ENCODE results near the gene CKAP2. TPM values are rescaled to one million over a fixed set of nuclear protein-coding genes. Genes with fewer than 3 reads are reported as not detected.
"Not testable (repeated sequence)": the region's sequence is repeated elsewhere in the genome, so short reads cannot be mapped to it uniquely, and the experiment has no call there.

Gene CKAP2
- total RNA-seq, 1 donor from 2014 or later: 8.2 TPM

- H3K9me3 ChIP-seq; H3K27ac ChIP-seq; ATAC-seq; intact Hi-C loops (cut with DNase I); DNase-seq; H3K4me1 ChIP-seq; H3K36me3 ChIP-seq; H3K4me3 ChIP-seq; H3K27me3 ChIP-seq: not testable (repeated sequence)
These were observed 35.7 kb downstream of the CKAP2 start for GRCh38 chr13:52491015-52491414.

- H3K27ac ChIP-seq; H3K9me3 ChIP-seq; ATAC-seq; H3K36me3 ChIP-seq; DNase-seq; H3K4me3 ChIP-seq; H3K4me1 ChIP-seq; H3K27me3 ChIP-seq; intact Hi-C loops (cut with DNase I): not testable (repeated sequence)
These were observed 39.0 kb downstream of the CKAP2 start for GRCh38 chr13:52494241-52494640.

- intact Hi-C loops (cut with DNase I); DNase-seq; H3K9me3 ChIP-seq; H3K4me1 ChIP-seq; ATAC-seq; H3K4me3 ChIP-seq; H3K27me3 ChIP-seq; H3K36me3 ChIP-seq; H3K27ac ChIP-seq: not testable (repeated sequence)
These were observed 42.7 kb downstream of the CKAP2 start for GRCh38 chr13:52497979-52498378.

GRCh38 chr13:52502277-52502676 is 47.0 kb downstream of the CKAP2 start:
- H3K27me3 ChIP-seq; H3K4me1 ChIP-seq; H3K9me3 ChIP-seq; DNase-seq; H3K4me3 ChIP-seq; H3K27ac ChIP-seq; H3K36me3 ChIP-seq; ATAC-seq; intact Hi-C loops (cut with DNase I): not testable (repeated sequence)

GRCh38 chr13:52505843-52506242 is 50.6 kb downstream of the CKAP2 start:
- intact Hi-C loops (cut with DNase I); ATAC-seq; H3K4me1 ChIP-seq: not testable (repeated sequence)

GRCh38 chr13:52509532-52509931 is 54.3 kb downstream of the CKAP2 start:
- H3K4me1 ChIP-seq; H3K36me3 ChIP-seq; intact Hi-C loops (cut with DNase I); H3K4me3 ChIP-seq; H3K27me3 ChIP-seq; DNase-seq; ATAC-seq; H3K27ac ChIP-seq; H3K9me3 ChIP-seq: not testable (repeated sequence)

More at GRCh38 chr13:52505843-52506242, 50.6 kb downstream of the CKAP2 start:
- not testable (repeated sequence) for DNase-seq, H3K36me3 ChIP-seq, H3K4me3 ChIP-seq, H3K9me3 ChIP-seq, H3K27ac ChIP-seq, H3K27me3 ChIP-seq

GRCh38 chr13:52510221-52510797 is 55.0 kb downstream of the CKAP2 start:
- H3K4me3 ChIP-seq; H3K36me3 ChIP-seq; ATAC-seq; H3K9me3 ChIP-seq; H3K4me1 ChIP-seq; H3K27ac ChIP-seq; intact Hi-C loops (cut with DNase I); H3K27me3 ChIP-seq; DNase-seq: not testable (repeated sequence)

GRCh38 chr13:52511598-52511997 is 56.3 kb downstream of the CKAP2 start:
- ATAC-seq; H3K36me3 ChIP-seq; H3K4me3 ChIP-seq; H3K27me3 ChIP-seq; H3K27ac ChIP-seq; H3K4me1 ChIP-seq; intact Hi-C loops (cut with DNase I); H3K9me3 ChIP-seq; DNase-seq: not testable (repeated sequence)

GRCh38 chr13:52513957-52514596 is 58.8 kb downstream of the CKAP2 start:
- H3K36me3 ChIP-seq; intact Hi-C loops (cut with DNase I); H3K27me3 ChIP-seq; ATAC-seq; H3K4me1 ChIP-seq; DNase-seq; H3K9me3 ChIP-seq; H3K27ac ChIP-seq; H3K4me3 ChIP-seq: not testable (repeated sequence)

- H3K27ac ChIP-seq; H3K4me1 ChIP-seq; H3K36me3 ChIP-seq; H3K9me3 ChIP-seq; H3K27me3 ChIP-seq; intact Hi-C loops (cut with DNase I); H3K4me3 ChIP-seq; ATAC-seq; DNase-seq: not testable (repeated sequence)
These were observed 68.0 kb downstream of the CKAP2 start for GRCh38 chr13:52523323-52523722.

Other genes starting within 250 kb of the CKAP2 start
- 17.3 TPM for gene THSD1, start 49.3 kb upstream of the CKAP2 start, total RNA-seq
- 45.4 TPM for gene VPS36, start 4.8 kb upstream of the CKAP2 start, total RNA-seq
- 6.5 TPM for gene HNRNPA1L2, start 187.0 kb downstream of the CKAP2 start, total RNA-seq
- gene SUGT1, start 197.4 kb downstream of the CKAP2 start, total RNA-seq: 39.1 TPM